GM19468 (cell line): Measurements from ENCODE around the gene ZNF778.

ENCODE experiments used
- ATAC-seq: cut with Tn5 transposase; IDR thresholded peaks from one replicate; pipeline ENCODE4 v1.9.1; 2021; ENCODE audit warnings: mild to moderate bottlenecking, moderate library complexity, moderate number of reproducible peaks; ENCODE audit not compliant: unreplicated experiment; ENCODE audit errors: extremely low read depth

ZNF778 gene

DNA sequence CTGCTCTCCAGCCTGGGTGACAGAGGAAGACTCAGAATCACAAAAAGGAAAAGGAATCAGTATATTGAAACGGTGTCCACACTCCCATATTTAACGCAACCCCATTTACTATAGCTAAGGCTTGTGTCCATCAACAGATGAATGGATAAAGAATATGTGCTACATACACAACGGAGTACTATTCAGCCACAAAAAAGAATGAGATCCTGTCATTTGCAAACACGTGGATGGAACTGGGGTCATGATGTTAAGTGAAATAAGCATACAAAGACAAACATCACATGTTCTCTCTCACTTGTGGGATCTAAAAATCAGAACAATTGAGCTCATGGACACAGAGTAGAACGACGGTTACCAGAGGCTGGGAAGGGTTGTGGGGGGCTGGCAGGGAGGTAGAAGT, 55.1 kb downstream of the ZNF778 start:
- ATAC-seq, result no peak

- ATAC-seq, result no peak
These were observed 56.4 kb downstream of the ZNF778 start for GRCh38 chr16:89273741-89274472.

GRCh38 chr16:89274561-89275283, 57.2 kb downstream of the ZNF778 start:
- ATAC-seq, result no peak

GRCh38 chr16:89275284-89275584, 57.7 kb downstream of the ZNF778 start:
- ATAC-seq, result no peak

DNA sequence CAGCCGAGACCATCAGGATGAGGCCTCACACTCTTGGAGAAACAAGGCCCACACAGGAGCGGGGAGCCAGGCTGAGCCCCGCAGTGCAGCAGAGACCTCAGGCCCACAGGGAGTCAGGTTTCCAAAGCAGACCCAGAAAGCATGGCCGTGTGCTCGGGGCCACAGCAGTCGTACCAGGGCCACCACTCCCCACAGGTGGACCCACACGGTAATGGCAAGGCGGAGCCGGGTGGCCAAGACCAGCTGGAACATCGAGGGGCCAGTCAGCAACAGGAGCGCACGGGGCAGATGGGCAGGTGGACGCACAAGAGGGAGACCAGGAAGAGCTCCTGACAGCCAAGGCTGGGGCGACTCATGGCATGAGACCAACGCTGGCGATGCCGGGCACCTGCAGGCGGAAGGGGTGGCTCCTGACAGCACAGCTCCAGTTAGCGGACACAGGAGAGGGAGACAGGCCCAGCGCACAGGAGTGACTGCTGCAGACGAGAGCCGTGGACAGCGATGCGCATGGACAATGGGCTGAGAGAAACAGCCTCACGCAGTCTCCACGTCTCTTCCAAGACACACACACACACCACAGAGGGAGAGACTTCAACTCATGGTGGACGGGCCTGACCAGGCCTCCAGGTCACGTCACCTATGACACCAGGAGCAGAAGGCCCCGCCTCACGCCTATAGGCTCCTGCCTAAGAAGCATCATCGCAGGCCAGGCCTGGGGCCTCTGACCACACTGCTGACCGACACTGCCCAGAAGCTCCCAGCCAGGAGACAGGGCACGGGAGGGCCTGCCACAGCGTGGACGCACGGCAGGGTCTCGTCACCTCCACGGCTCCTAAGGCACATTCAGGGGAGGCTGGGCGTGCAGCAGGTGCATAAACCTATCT, 58.6 kb downstream of the ZNF778 start:
- no peak for ATAC-seq

DNA sequence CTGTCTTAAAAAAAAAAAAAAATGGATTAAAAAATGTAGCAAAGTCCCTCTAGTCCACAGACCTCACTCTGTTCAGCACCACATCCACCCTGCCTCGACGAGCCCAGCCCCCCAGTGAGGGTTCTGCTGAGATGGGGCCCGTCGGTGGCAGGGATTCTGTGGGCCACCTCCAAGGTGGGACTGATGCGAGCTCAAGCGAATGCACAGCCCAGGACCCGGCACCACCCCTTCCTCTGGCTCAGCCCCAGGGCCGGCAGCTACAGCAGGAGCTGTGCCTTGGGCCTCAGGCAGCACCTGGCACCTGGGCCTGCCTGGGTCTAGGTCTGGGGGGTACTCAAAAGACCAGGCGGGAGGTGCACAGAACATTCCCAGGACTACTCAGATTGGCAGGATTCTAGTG, 59.5 kb downstream of the ZNF778 start:
- no peak for ATAC-seq

GRCh38 chr16:89277641-89278341, 60.3 kb downstream of the ZNF778 start:
- no peak for ATAC-seq

DNA sequence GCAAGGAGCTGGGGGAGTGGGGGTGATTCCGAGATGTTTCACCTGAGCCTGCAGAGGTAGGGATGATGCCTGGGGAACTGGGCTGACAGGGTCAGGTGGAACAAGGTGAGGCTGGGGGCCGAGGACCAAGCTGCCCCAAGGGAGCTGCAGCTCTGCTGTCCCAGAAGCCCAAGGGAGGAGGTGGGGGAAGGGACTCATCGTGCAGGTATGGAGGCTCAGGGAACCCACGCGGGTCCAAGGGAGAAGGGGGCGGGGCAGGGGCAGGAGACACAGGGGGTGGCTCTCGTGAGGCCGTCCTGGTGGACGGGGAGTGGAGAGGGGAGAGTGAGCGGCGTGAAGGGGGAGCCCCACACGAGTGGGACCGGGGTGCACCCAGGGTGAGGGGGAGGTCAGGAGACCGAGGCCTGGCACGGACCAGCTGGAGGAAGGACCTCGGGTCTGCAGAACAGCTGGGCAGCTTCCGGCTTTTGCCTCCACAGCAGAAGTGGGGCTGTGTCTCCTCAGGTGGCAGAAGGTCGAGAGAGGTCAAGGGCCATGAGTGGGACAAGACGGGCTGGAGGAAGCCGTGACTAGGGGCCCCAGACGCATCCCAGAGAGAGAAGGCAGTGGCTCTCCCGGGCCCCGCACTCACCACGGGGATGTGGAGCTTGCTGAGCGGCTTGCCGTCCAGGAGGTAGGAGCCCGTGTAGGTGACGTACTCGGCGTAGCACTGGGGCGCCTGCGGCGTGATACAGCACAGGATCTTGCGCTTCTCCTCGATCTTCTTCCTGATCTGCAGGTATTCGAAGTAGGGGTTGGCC, 61.1 kb downstream of the ZNF778 start:
- no peak for ATAC-seq

- no peak for ATAC-seq
These were observed 62.4 kb downstream of the ZNF778 start for GRCh38 chr16:89279666-89280481.

DNA sequence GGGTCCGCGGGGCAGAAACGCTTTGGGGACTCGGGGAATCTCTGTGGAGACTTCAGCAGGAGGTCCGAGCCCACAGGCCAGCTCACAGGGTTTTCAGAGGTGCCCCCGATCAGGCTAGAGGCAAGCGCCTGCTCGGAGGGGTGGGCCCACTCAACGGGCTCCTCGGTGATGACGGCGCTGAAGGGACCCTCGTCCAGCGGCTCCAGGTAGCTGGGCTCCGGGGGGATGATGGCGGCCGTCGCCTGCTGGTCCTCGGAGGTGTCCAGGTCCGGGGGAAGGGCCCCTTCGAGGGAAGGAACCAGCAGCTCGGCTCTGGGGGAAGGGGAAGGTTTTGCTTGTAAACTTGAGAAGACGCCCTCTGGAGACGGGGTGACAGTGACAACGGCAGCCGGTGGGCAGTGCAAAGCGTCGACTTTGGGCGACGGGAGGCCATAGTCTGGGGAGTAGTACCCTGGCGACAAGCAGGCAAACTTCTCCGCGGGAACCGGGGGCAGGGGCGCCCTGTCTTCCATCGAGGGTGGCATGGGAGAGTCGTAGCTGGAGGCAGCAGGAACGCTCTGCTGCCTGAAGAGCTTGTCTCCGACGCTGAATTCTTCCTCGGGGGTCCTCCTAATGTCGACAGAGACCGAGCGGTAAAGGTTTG, 63.2 kb downstream of the ZNF778 start:
- ATAC-seq, result no peak

DNA sequence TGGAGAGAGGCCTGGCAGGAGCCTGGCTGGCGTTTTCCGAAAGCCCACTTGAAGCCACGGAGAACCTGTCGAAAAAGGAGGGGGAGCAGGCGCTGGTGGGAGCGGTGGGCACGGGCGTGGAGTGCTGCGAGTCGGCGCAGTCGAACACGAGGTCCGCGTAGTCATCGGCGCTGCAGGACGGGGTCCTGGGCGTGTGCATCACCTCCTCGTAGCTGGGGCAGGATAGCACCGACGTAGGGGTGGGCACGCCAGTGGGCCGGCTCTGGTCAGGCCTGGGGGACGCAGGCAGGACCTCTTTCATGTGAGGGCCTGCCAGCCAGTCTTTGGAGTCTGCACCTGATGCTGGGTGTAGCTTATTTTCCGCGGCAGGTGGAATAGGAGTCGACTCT, 63.7 kb downstream of the ZNF778 start:
- no peak for ATAC-seq

GRCh38 chr16:89281829-89282228, 64.3 kb downstream of the ZNF778 start:
- no peak for ATAC-seq

- no peak for ATAC-seq
These were observed 65.0 kb downstream of the ZNF778 start for GRCh38 chr16:89282523-89282922.

- ATAC-seq, result no peak
These were observed 65.9 kb downstream of the ZNF778 start for GRCh38 chr16:89283449-89283848.

DNA sequence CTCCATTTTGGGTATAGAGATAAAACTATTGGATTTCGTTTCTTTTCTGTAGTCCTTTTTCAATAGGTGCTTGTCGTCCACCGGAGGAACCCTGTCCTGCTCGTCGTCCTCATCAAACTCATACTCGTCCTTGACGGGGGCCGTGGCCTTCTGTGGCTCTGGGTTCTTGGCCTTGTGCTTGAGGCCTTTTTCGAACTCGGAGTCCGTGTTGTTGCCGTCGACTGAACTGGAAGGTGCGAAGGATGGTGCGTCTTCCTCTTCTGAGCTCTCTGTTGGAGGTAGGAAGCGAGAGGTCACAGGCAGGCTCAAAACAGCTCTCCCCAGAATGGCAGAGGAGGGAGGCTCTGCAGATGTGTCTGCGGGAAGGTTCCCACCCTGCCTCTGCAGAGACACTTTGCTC, 67.9 kb downstream of the ZNF778 start:
- no peak for ATAC-seq

GRCh38 chr16:89286096-89286495, 68.6 kb downstream of the ZNF778 start:
- no peak for ATAC-seq
